IPS-18c (cell line): ENCODE measurements around the gene SV2B.

ENCODE experiments used
- H3K4me3 ChIP-seq: 2 replicates; pipeline ENCODE4 v1.7.0; 2013; ENCODE audit warnings: low read depth, mild to moderate bottlenecking, low read length, moderate library complexity; ENCODE audit not compliant: insufficient read depth
- H3K9me3 ChIP-seq: one replicate; pipeline ENCODE4 v1.6.1; 2013; ENCODE audit warnings: mild to moderate bottlenecking, low read length, moderate library complexity; ENCODE audit not compliant: control insufficient read depth, insufficient read depth

SV2B gene

GRCh38 chr15:91202510-91203102 is 102.5 kb downstream of the SV2B start:
- Histone ChIP-seq H3K4me3 (no peak overlapping the region), H3K9me3 (no peaks in the 10 kb centered on the region)

GRCh38 chr15:91203619-91204203 is 103.7 kb downstream of the SV2B start:
- peaks cover 2% of the 10 kb centered on the region for H3K9me3 ChIP-seq
- H3K4me3 ChIP-seq: no peak overlapping the region

- Histone ChIP-seq H3K9me3 (peaks cover 2% of the 10 kb centered on the region), H3K4me3 (no peak overlapping the region)
Measured at GRCh38 chr15:91208371-91208770, 108.3 kb downstream of the SV2B start.

GRCh38 chr15:91209318-91209717 is 109.3 kb downstream of the SV2B start:
- Histone ChIP-seq H3K4me3 (no peak overlapping the region), H3K9me3 (peaks cover 2% of the 10 kb centered on the region)

GRCh38 chr15:91209726-91210125 is 109.7 kb downstream of the SV2B start:
- Histone ChIP-seq H3K9me3 (peaks cover 2% of the 10 kb centered on the region), H3K4me3 (no peak overlapping the region)

GRCh38 chr15:91214675-91215590 is 114.9 kb downstream of the SV2B start:
- no peak overlapping the region for H3K4me3 ChIP-seq
- no peaks in the 10 kb centered on the region for H3K9me3 ChIP-seq

- no peaks in the 10 kb centered on the region for H3K9me3 ChIP-seq
- H3K4me3 ChIP-seq: no peak overlapping the region
Measured at GRCh38 chr15:91216000-91216399, 115.9 kb downstream of the SV2B start.

GRCh38 chr15:91219206-91219605 is 119.1 kb downstream of the SV2B start:
- H3K9me3 ChIP-seq: no peaks in the 10 kb centered on the region
- H3K4me3 ChIP-seq: no peak overlapping the region

- H3K9me3 ChIP-seq: no peaks in the 10 kb centered on the region
- no peak overlapping the region for H3K4me3 ChIP-seq
Measured at GRCh38 chr15:91222052-91222451, 122.0 kb downstream of the SV2B start.

GRCh38 chr15:91223863-91224262 is 123.8 kb downstream of the SV2B start:
- no peaks in the 10 kb centered on the region for H3K9me3 ChIP-seq
- H3K4me3 ChIP-seq: no peak overlapping the region

GRCh38 chr15:91224755-91225380 is 124.8 kb downstream of the SV2B start:
- Histone ChIP-seq H3K9me3 (no peaks in the 10 kb centered on the region), H3K4me3 (no peak overlapping the region)

GRCh38 chr15:91225741-91226140 is 125.7 kb downstream of the SV2B start:
- no peak overlapping the region for H3K4me3 ChIP-seq
- H3K9me3 ChIP-seq: no peaks in the 10 kb centered on the region

GRCh38 chr15:91227117-91227516 is 127.1 kb downstream of the SV2B start:
- Histone ChIP-seq H3K4me3 (no peak overlapping the region), H3K9me3 (no peaks in the 10 kb centered on the region)

- Histone ChIP-seq H3K9me3 (no peaks in the 10 kb centered on the region), H3K4me3 (no peak overlapping the region)
Measured at GRCh38 chr15:91227766-91228165, 127.7 kb downstream of the SV2B start.

GRCh38 chr15:91228383-91228782 is 128.3 kb downstream of the SV2B start:
- H3K9me3 ChIP-seq: no peaks in the 10 kb centered on the region
- no peak overlapping the region for H3K4me3 ChIP-seq

- no peaks in the 10 kb centered on the region for H3K9me3 ChIP-seq
- H3K4me3 ChIP-seq: no peak overlapping the region
Measured at GRCh38 chr15:91228890-91229289, 128.8 kb downstream of the SV2B start.

- no peak overlapping the region for H3K4me3 ChIP-seq
- no peaks in the 10 kb centered on the region for H3K9me3 ChIP-seq
Measured at GRCh38 chr15:91231703-91232102, 131.6 kb downstream of the SV2B start.

GRCh38 chr15:91234759-91235158 is 134.7 kb downstream of the SV2B start:
- Histone ChIP-seq H3K9me3 (no peaks in the 10 kb centered on the region), H3K4me3 (no peak overlapping the region)
